Stimulated activated CD8-positive, alpha-beta memory T cell treated with anti-CD3 and anti-CD28 coated beads, Interleukin-15, amount 100 ng/mL, for 1 hour (primary cell): ENCODE results near the gene POU2F3.

ENCODE experiments used
- DNase-seq: peaks from one replicate; pipeline ENCODE4 v3.0.0-alpha.2; 2020; ENCODE audit warnings: low read depth

Gene POU2F3

DNA sequence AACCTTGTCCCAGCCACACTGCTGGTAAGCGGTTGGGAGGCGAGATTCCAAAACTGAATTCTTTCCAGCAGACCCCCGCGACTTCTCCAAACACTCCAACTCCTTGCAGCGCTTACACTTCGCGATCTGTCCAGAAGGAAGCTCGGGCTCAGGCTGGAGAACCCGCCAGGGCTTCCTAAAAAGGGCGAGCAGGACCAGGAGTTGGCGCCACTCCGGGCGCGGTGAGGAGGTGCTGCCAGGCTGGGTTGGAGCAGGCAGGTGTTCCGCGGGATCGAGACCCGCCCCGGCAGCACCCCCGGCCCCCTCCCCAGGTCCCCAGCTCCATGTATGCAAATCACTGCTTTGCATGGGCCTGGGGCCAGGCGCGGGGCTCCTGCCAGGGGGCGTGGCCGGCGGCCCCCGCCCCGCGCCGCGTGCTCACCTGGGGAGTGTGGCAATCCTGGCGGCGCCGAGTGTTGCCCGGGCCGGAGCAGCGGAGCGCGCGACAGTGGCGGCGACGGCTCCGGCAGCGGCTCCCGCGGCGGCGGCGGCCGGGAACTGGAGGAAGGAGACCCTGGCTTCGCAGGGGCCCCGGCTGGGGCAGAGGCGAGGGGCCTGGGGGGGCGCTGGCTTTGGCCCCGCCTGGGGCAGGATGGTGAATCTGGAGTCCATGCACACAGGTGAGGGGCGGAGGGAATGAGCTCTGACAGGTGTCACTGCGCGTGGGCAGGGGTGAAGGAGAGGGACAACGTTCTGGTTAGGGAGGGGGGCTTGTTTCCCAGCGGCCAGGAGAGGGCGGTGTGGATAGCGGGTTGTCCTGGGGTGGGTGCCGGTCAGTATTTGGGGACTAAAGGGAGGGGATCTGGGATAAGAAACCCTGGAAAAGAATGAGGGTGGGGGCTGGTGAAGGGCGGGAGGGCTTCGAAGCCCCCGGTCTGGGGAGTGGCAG lies at the start of gene POU2F3:
Gene POU2F3 (plus strand): TSS at position 428 of the 928 bp plus-strand sequence. CDS start 204 bp downstream, at position 632.
- no peak for DNase-seq

GRCh38 chr11:120191058-120191457 lies 48.9 kb upstream of the POU2F3 start:
- DNase-seq = no peak

DNA sequence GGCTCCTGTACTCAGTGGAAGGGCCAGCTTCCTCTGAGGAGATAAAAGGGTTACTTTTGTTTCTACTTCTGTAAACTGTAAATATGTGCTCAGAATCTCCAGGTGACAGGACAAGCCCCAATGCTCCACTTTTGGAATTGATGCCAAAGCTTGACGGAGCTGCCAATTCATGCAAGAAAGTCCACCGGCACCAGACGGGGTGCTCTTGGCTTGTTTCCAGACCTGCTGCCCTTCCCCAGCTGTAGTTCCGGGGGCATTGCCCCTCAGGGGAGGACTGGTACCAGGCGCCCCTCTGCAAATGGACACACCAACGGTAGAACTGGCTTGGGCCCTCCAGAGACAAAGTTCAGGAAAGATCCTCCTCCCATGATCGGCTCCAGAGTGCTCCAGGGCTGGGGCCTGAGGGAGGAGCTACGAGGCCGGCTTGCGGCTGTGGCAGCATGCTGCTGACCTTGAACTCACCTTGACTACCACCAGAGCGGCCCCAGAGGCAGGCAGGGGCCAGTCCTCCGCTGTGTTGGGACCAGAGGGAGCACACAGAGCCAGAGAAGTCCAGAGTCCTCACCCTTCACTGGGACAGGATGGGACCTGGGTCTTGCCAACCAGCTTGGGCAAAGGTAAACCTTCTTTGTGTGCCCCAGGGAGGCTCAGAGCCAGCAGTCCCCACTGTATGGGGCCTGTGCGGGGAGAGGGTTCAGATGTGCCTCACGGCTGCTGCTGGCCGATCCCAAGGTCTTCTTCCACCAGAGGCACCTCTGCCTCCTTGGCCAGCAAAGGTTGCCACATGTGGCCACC lies 46.9 kb upstream of the POU2F3 start:
- DNase-seq = no peak

- no peak for DNase-seq
These were observed 45.8 kb upstream of the POU2F3 start for GRCh38 chr11:120194166-120194565.

GRCh38 chr11:120195601-120196320 lies 44.2 kb upstream of the POU2F3 start:
- no peak for DNase-seq

DNA sequence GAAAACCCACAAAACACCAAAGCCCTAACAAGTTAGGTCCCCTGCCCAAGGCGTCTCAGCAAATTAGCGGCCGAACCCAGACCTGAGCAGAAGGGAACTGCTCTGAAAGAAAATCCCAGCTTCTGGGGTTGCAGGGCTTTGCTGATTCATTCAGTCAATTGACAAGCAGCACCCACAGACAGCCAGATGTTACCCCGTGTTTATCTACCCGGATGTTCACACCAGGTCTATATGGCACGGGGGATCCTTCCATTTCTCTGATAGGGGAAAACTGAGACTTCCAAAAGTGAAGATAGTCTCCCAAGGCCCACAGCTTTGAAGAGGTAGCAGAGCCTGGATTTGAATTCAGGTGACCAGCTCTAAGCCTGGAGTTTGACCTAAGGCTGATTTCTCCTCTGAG lies 43.1 kb upstream of the POU2F3 start:
- no peak for DNase-seq

DNA sequence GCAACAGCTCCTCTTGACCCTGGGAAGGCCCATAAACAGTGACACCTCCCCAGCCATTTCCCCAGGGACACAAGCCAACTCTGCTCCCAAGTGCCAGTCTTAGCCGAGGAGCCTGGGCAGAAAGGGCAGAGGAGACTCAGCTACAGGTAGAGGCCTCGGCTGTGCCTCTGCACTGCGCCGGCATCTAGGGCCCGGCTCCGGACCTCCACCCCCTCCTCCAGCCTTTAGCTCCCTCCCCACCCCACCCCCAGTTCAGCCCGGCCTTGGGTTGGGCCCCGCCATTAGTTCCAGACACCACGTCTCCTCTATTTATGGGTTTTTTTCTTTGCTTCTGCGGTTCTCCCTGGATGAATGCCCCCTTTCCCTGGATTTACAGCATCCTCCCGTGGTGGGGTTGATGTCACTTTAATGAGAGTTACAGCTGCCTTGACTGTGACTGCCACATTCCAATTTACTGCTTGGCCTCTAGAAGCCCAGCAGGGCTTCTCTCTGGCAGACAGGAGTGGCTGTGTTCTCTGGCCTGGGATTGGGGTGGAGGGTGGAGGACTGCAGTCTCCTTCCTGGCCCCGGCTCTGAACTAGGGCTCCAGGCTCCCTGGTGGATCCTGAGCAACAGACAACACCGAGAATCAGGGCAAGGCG lies 42.6 kb upstream of the POU2F3 start:
- DNase-seq = no peak

DNA sequence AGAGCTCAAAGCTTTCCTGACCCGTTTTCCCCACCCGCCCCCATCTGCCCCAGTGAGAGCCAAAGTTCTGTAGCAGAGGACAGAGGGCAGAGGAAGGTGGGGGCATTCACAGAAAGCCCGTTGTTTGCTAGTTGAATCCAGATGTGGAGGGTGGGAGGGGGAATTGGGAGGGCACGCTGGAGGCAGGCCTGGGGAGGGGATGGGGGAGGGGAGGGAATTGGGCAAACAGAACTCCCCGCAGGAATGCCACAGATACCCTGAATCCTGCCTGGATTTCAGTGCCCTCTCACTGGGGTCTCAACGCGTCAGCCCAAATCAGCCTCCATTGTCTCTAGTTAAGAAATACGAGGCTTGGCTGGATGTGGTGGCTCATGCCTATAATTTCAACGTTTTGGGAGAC lies 42.0 kb upstream of the POU2F3 start:
- no peak for DNase-seq

DNA sequence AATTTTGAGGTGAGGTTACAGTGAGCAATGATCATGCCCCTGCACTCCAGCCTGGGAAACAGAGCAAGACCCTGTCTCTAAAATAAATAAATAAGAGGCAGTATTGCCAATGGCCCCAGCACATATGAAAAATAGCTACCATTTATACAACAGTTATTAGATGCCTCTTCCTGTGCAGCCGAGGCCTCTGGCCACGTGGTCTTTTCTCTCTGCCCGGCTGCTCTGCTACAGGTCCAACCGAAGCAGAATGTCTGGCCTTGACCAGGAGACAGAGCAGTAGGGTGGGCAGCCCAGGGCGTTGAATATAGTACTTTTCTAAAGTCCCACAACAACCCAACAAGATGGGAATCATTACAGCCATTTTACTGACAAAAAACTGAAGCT lies 41.5 kb upstream of the POU2F3 start:
- DNase-seq = no peak

- no peak for DNase-seq
These were observed 41.0 kb upstream of the POU2F3 start for GRCh38 chr11:120198787-120199469.

- DNase-seq = no peak
These were observed 40.3 kb upstream of the POU2F3 start for GRCh38 chr11:120199613-120200012.

DNA sequence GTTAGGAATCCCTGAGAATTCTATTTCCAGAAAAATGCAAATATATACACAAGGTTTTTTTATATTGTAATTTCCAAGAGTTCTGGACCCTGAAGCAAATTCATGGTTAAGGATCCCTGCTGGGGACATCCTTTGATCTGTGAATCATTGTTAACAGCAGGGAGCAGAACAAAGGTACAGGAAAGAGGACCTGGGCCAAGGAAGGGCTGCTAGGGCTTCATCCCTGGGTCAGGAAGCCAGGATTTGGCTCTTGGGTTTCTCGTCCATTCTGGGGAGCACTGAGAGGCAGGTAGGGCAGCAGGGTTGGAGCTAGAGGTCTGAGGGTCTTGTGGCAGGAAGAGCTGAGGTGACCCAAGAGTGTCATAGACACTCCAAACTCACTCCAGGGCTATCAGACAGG lies 39.3 kb upstream of the POU2F3 start:
- DNase-seq = no peak

GRCh38 chr11:120201653-120202052 lies 38.3 kb upstream of the POU2F3 start:
- DNase-seq = no peak

GRCh38 chr11:120203626-120204025 lies 36.3 kb upstream of the POU2F3 start:
- DNase-seq = no peak

DNA sequence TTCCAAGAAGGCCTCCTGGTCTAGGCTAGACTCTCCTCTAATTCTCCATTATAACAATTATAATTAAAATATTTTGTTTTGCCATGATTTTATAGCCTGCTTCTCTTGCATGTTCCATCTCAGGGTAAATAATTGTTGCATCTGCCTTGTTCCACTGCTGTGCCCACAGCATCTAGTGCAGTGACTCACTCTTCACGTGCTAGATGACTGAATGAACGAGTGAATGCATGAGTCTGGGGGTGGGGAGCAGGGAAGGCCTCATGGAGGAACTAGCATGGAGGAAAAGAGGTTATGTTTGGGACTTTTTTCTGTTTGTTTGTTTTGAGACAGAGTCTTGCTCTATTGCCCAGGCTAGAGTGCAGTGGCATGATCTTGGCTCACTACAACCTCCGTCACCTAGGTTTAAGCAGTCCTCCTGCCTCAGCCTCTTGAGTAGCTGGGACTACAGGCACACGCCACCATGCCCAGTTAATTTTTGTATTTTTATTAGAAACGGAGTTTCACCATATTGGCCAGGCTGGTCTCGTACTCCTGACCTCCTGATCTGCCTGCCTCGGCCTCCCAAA lies 34.3 kb upstream of the POU2F3 start:
- DNase-seq = no peak

DNA sequence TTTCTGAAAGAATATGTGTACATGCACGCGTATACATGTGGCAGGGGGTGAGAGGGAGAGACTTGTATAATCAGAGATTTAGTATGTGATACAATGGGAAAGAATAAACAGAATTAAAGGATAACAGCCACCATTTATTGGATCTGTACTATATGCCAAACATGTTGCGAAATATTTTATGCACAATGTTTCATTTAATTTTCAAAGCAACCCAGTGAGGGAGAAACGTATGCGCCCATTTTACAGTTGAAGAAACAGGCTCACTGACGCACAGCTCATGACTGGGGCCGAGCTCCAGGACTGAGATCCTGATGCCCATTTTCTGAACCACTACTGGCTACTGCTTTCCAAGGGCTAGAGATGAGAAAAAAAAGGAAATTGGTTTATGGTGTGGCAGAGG lies 32.4 kb upstream of the POU2F3 start:
- DNase-seq = no peak

GRCh38 chr11:120208001-120208441 lies 31.9 kb upstream of the POU2F3 start:
- no peak for DNase-seq

- DNase-seq = no peak
These were observed 31.2 kb upstream of the POU2F3 start for GRCh38 chr11:120208777-120209176.

- DNase-seq = no peak
These were observed 30.0 kb upstream of the POU2F3 start for GRCh38 chr11:120209746-120210625.
